GM18870 (cell line): ENCODE data around the gene CTSZ.
"Not testable (repeated sequence)": the region's sequence is repeated elsewhere in the genome, so short reads cannot be mapped to it uniquely, and the experiment has no call there.

Experiments used
- ATAC-seq: cut with Tn5 transposase; IDR thresholded peaks from one replicate; pipeline ENCODE4 v1.9.1; 2021; ENCODE audit warnings: moderate library complexity; ENCODE audit not compliant: unreplicated experiment

The CTSZ gene

GRCh38 chr20:58950603-58951002 lies 56.5 kb downstream of the CTSZ start:
- no peak for ATAC-seq

- not testable (repeated sequence) for ATAC-seq
Measured at GRCh38 chr20:58947797-58948388, 59.2 kb downstream of the CTSZ start.

GRCh38 chr20:58945965-58946631 lies 61.0 kb downstream of the CTSZ start:
- no peak for ATAC-seq
